AG09319 (cell line): ENCODE measurements around the gene FKBP4.

Experiments used
- DNase-seq: peaks from one replicate; pipeline ENCODE4 v3.0.0-alpha.2; 2010; ENCODE audit warnings: low read depth; ENCODE audit errors: extremely low read depth
- CTCF ChIP-seq: IDR thresholded peaks from 2 replicates; pipeline ENCODE4 v1.5.1; 2011; ENCODE audit warnings: low read depth, mild to moderate bottlenecking, inconsistent platforms, low read length, moderate library complexity

Gene FKBP4

GRCh38 chr12:2794736-2795289, at the start of gene FKBP4:
TSS of gene FKBP4 (plus strand) at chr12:2794970. CDS start at chr12:2795140, 170 bp downstream.
- DNase-seq: no peak
- TF ChIP-seq CTCF: no peak

GRCh38 chr12:2745655-2746054, 49.1 kb upstream of the FKBP4 start:
- TF ChIP-seq CTCF: no peak
- DNase-seq: no peak

GRCh38 chr12:2749580-2749979, 45.2 kb upstream of the FKBP4 start:
- DNase-seq: no peak
- no peak for TF ChIP-seq CTCF

- no peak for TF ChIP-seq CTCF
- no peak for DNase-seq
Measured at GRCh38 chr12:2750185-2750584, 44.6 kb upstream of the FKBP4 start.

GRCh38 chr12:2751230-2751629, 43.5 kb upstream of the FKBP4 start:
- TF ChIP-seq CTCF: no peak
- DNase-seq: no peak

- no peak for TF ChIP-seq CTCF
- no peak for DNase-seq
Measured at GRCh38 chr12:2751686-2752085, 43.1 kb upstream of the FKBP4 start.

- DNase-seq: no peak
- TF ChIP-seq CTCF: no peak
Measured at GRCh38 chr12:2752676-2753371, 41.9 kb upstream of the FKBP4 start.
